PFSK-1 (cell line): ENCODE results near the gene RAB19.

Experiments
- FOXP2 ChIP-seq: optimal IDR thresholded peaks from 2 replicates; pipeline ENCODE3; 2011; ENCODE audit warnings: borderline replicate concordance, control low read depth, inconsistent platforms; ENCODE audit not compliant: insufficient read depth; ENCODE audit errors: extremely low read length, extremely low read depth
- POLR2AphosphoS5 ChIP-seq: IDR thresholded peaks from 2 replicates; pipeline ENCODE4 v1.6.1; 2012; ENCODE audit warnings: low read depth, mild to moderate bottlenecking, control low read depth, low read length, moderate library complexity
- SIN3A ChIP-seq: IDR thresholded peaks from 2 replicates; pipeline ENCODE4 v1.6.1; 2012; ENCODE audit warnings: mild to moderate bottlenecking, low read length, moderate library complexity, borderline replicate concordance; ENCODE audit not compliant: insufficient read depth
- TAF1 ChIP-seq: IDR thresholded peaks from 2 replicates; pipeline ENCODE4 v1.6.1; 2012; ENCODE audit warnings: low read length, control low read depth, borderline replicate concordance; ENCODE audit not compliant: insufficient read depth
- TF ChIP-seq, protein P1 (sequence below), 2 experiments: IDR thresholded peaks; 2 replicates each; pipeline versions ENCODE4 v1.6.1 to v1.8.0; 2011 to 2012; ENCODE audit warnings: low read depth in 2 of 2, low read length in 2 of 2, control low read depth in 1 of 2, inconsistent platforms in 1 of 2, mild to moderate bottlenecking in 1 of 2, moderate library complexity in 1 of 2; ENCODE audit not compliant: insufficient read depth in 1 of 2

The RAB19 gene

GRCh38 chr7:140451716-140452115 is 47.9 kb downstream of the RAB19 start:
- no peak for TF ChIP-seq POLR2AphosphoS5
- no peak for TF ChIP-seq SIN3A
- TF ChIP-seq, protein P1, sequence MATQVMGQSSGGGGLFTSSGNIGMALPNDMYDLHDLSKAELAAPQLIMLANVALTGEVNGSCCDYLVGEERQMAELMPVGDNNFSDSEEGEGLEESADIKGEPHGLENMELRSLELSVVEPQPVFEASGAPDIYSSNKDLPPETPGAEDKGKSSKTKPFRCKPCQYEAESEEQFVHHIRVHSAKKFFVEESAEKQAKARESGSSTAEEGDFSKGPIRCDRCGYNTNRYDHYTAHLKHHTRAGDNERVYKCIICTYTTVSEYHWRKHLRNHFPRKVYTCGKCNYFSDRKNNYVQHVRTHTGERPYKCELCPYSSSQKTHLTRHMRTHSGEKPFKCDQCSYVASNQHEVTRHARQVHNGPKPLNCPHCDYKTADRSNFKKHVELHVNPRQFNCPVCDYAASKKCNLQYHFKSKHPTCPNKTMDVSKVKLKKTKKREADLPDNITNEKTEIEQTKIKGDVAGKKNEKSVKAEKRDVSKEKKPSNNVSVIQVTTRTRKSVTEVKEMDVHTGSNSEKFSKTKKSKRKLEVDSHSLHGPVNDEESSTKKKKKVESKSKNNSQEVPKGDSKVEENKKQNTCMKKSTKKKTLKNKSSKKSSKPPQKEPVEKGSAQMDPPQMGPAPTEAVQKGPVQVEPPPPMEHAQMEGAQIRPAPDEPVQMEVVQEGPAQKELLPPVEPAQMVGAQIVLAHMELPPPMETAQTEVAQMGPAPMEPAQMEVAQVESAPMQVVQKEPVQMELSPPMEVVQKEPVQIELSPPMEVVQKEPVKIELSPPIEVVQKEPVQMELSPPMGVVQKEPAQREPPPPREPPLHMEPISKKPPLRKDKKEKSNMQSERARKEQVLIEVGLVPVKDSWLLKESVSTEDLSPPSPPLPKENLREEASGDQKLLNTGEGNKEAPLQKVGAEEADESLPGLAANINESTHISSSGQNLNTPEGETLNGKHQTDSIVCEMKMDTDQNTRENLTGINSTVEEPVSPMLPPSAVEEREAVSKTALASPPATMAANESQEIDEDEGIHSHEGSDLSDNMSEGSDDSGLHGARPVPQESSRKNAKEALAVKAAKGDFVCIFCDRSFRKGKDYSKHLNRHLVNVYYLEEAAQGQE (IDR thresholded peaks at IDR 0.05; ENCODE audit: insufficient read depth in 1 of 2, low read depth in 2 of 2, low read length in 2 of 2): no peak
- TF ChIP-seq TAF1: no peak
- TF ChIP-seq FOXP2: no peak

GRCh38 chr7:140453273-140453672 is 49.4 kb downstream of the RAB19 start:
- no peak for TF ChIP-seq POLR2AphosphoS5
- no peak for TF ChIP-seq SIN3A
- TF ChIP-seq TAF1: no peak
- TF ChIP-seq, protein P1 (IDR thresholded peaks at IDR 0.05; ENCODE audit: insufficient read depth in 1 of 2, low read depth in 2 of 2, low read length in 2 of 2): no peak
- no peak for TF ChIP-seq FOXP2

DNA sequence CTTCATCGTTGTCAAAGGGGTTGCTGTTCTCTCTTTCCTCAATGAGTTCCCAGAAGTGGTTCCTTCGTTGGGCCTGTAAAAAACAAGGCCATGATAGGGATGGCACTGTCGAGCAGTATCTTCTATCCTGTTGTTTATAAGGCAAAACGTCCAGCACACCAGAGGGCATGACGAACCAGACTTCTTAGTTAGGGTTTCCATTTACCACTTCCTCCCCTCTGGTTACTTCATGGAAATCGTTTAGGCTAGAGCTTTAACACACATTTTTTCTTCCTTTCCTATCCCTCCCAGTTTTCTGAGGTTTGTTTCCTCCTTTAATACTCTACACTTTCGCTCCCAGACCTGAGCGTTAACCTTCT is 50.8 kb downstream of the RAB19 start:
- TF ChIP-seq FOXP2 (no peak), POLR2AphosphoS5 (no peak), TAF1 (no peak), SIN3A (no peak)
- TF ChIP-seq, protein P1 (IDR thresholded peaks at IDR 0.05; ENCODE audit: insufficient read depth in 1 of 2, low read depth in 2 of 2, low read length in 2 of 2): no peak

DNA sequence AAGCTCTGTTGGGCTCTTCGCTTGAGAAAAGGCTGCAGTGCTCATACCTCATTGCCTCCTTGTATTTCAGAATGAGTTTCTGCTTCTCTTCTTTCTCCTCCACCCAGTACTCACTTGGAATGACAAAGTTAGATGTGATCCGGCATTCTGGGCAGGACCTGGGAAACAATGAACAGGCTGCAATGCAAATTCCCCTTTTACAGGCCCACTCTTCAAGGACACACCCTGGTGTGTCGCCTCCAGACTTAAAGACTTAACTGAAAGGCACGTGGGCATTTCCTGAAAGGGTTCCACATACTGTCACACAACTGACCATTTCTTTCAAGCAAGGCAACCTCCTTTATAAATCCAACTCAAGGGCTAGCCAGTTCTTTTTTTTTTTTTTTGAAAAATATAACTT is 51.9 kb downstream of the RAB19 start:
- TF ChIP-seq, protein P1 (IDR thresholded peaks at IDR 0.05; ENCODE audit: insufficient read depth in 1 of 2, low read depth in 2 of 2, low read length in 2 of 2): no peak
- TF ChIP-seq FOXP2: no peak
- TF ChIP-seq TAF1: no peak
- no peak for TF ChIP-seq SIN3A
- no peak for TF ChIP-seq POLR2AphosphoS5

DNA sequence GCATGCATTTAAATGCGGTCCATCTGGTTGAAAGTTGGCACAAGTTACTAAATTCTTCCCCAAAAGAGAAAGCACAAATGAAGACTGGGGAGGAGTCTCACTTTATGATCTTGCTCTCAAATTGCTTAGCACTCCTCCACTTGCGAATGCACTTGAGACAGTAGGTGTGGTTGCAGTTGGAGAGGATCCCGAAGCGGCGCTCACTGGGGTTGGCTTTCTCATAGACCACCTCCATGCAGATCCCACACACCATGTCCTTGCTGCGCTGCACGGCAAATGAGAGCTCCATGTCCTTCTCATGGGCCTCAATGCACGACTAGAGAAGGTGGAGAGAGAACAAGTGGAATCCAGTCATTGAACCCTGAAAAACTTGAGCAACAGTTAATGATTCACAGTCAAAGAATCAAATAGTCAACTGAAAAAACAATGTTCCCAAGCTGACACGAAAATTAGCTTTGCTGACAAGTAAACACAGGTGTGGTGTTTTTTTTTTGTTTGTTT is 52.7 kb downstream of the RAB19 start:
- no peak for TF ChIP-seq SIN3A
- no peak for TF ChIP-seq FOXP2
- TF ChIP-seq POLR2AphosphoS5: no peak
- TF ChIP-seq TAF1: no peak
- TF ChIP-seq, protein P1 (IDR thresholded peaks at IDR 0.05; ENCODE audit: insufficient read depth in 1 of 2, low read depth in 2 of 2, low read length in 2 of 2): no peak
